HG03432 (cell line): ENCODE data around the gene KSR1.

Experiments used
- ATAC-seq: cut with Tn5 transposase; IDR thresholded peaks from one replicate; pipeline ENCODE4 v1.9.1; 2021; ENCODE audit warnings: mild to moderate bottlenecking, moderate library complexity; ENCODE audit not compliant: unreplicated experiment

Gene KSR1

DNA sequence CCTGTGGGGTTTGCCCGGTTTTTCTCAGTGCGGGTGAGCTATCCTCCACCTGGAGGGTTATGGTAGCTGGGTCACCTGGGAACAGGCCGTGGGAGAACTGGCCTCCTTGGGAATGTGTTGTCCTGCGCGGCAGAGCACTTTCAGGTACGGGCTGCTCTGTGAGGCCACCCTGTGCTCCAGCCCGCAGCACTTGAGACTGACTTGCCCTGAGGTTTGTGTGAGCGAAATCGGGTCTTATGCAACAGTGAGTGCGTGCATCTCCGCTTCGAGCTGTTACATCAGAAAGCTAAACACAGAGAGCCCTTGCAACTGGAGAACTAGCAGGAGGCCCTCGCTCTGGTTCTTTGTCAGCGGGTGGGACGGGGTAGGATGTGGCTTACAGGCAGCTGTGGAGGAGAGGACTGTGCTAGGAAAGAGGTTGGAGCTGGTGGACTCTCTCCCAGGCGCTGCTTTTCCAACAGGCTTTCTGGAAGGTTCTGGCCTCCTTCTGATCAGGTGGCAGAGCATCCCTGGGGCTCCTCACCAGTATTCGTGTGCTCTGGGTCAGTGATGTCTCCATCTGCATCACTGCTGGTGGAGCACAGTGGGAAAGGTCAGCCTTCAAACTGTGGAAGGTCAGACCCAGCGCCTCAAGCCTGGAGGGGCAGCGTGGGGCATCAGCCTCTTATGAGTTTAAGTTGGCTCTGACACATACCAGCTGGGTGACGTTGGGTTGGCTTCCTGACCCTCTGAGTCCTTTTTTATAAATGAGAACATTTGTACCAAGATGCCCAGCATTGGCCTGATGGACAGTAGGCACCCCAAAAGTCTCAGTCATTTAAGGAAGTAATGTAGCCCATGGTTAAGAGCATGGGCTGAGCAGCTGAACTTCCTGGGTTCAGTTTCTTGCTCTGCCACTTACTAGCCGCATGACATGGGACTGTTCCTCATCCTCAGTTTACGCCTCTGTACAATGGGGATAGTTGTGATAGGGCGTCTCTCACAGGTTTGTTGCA is 76.3 kb downstream of the KSR1 start:
- no peak for ATAC-seq

DNA sequence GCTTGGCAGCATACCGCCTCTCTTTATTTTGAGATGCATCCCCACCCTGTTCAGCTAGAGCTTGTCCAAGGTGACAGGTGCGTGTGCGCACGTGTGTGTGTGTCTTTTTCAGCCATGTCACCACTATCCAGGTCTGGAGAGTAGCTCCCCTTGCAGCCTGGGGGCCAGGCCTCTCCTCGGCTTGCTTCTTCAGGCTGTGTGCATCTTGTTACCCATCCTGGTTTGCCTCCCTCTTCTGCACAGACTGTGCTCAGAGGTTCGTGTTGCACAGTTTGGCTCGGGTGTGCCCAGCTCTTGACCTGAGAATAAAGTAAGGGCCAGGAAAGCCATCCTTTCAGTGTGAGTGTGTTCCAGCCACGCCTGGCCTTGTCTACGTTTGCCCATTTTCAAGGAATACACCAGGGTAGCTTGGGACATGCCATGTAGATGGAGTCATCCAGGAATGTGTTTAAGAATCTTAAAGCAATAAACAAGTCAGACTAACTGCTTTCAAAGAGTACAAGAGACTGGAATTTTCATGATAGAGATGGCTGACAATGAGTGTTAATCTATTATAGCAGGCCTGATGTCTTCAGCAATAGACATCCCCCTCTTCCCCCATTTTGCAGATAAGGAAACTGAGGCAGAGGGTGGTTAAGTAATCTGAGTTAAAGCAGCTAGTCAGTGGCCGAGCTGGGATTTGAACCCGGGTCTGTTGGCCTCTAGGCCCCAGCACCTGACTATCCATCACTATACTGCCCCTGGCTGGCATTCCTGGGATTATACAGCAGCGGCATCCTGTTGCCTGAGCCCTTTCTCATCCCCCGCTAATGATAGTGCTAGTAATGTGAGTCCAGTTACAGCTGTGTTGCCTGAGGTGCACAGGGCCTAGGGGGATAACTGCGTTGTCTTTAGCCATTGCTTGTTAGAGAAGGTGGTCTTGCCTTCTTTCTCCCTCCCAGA is 77.9 kb downstream of the KSR1 start:
- no peak for ATAC-seq

DNA sequence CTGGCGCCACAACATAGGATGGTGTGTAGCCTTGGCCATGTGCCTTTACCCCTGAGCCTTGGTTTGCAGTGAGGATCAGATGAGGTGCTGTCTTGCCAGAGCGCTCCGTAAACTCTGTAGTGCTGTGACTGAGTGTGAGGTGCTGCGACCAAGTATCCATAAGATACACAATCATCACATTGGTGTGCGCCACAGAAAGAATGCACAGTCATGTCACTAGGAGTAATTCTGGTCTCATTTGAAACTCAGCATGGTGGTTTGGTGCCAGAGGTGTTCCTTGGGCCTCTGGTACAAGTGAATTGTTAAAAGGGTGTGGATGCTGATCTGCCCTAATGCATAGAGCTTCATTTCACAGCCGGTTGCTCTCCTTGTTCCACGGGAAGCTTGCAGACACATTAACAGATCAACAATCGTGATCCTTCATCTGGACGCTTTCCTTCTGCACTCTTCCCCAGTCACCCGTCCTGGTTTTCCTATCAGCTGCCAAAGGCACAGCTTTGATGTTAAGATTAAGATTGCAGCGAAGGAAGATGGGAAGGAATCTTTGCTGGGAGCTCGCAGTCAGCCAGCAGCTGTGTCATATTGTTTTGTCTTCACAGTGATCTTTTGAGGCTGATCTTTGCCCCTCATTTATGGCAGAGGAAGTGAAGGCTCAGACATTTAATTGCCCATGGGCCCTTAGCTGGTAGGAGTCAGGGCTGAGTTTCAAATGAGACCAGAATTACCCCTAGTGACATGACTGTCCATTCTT is 79.1 kb downstream of the KSR1 start:
- ATAC-seq: no peak

DNA sequence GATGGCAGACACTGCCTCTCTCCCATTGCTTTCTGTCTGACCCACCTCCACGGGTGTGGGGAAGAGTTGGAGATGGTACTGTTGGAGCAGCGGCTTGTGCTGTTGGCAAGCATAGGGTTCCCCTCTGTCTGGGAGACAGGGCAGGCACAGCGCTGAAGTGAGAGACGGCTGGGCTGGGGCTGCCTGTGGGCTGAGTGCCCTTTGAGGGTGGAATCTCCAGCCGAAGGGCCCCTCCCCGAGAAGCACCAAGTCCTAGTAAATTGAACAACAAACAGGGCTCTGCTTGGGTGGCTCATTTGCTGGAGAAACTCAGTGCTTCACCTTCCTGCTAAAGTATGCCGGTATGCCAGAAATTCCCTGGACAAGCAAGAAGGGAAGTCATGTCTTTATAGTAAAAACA is 79.7 kb downstream of the KSR1 start:
- no peak for ATAC-seq

DNA sequence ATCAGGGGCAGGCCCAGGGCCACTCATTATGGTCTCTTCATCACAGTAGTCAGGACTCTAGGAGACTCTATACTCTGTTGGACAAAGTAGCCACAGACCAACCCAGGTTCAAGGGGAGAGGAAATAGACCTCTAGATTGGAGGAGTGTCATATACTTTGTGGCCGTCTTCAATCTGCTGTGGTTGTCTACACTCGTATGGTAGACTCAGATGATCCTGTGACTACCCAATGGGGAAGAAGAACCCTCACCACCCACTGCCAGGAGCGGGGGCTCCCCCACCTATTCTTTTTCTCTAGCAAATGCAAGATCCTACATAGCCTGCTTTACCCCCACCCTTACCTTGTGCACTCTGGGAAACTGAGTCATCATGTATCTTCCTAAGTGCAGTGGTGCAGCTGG is 80.5 kb downstream of the KSR1 start:
- no peak for ATAC-seq

DNA sequence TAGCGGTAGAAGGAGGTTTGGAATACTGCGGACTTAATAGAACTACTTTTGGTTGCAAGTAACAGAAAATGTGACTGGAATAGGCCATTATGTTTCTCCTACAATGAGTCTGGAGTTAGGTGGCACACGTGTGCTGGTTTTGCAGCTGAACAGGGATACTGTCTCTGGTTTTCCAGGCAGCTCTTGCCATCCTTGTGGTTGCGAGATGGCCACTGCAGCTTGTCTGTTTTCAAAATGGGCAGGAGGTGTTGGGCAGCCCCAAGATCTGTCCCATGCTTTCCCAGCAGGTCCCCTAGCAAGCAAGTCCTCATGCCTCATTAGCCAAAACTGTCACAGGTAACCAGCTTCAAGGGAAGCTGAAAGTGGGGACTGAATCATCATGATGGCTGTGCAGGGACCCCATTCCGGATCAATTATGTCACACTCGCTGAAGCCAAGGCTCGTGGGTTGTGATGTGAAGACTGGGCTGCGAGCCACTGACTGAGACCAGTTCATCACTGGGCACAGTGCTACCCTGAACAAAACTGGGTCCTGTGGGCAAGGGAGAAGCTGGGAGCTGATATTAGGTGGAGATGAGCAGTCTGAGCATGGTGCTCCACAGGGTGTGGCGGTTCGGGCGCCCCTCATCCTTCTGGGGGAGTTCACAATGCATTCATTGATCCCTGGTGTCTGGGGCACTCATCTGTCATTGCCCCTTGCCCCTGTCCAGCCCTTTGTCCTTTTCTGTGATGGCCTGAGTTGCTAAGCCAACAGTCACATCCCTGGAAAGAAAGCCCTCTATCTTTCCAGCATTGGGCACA is 82.1 kb downstream of the KSR1 start:
- no peak for ATAC-seq

DNA sequence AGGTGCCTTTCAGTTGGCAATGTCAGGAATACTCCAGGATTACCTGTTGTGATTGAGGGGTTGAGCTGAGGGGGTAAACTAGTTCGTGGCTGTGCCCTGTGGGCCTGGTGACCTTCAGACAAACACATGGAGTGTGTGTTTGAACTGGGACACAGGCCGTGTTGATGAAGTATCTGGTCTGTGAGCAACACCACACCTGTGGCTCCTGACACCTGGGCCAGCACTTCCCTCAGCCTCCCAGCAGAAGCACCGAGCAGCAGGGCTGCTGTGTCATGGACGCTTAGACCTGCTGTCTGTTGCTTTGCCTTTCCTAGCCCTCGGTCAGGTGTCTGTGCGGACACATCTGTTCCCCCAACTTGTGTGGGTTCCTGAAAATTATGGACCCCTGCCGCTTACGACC is 82.9 kb downstream of the KSR1 start:
- no peak for ATAC-seq

DNA sequence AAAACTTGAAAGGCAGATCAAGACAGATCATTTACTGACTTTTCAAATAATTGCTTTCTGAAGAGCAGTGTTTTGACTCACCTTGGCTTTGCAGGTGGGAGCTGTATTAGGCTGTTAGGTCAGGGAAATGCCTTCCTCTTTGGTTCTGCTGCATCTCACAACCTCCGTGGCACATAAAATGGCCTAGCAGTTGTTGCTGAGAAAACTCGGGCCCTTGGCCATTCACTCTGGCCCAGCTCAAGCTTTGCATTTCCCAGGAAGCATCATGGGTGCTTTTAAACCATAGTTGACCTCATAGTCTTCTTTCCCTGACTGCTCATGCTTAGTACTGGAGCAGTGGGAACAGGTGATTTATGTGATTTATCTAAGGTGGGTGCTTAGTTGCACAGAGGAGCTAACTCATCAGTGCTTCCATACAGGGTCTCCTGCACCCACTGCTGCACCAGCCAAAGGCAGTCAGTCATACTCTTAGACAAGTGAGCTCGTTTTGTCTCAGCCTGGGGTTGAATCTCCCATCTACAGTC is 83.6 kb downstream of the KSR1 start:
- no peak for ATAC-seq

DNA sequence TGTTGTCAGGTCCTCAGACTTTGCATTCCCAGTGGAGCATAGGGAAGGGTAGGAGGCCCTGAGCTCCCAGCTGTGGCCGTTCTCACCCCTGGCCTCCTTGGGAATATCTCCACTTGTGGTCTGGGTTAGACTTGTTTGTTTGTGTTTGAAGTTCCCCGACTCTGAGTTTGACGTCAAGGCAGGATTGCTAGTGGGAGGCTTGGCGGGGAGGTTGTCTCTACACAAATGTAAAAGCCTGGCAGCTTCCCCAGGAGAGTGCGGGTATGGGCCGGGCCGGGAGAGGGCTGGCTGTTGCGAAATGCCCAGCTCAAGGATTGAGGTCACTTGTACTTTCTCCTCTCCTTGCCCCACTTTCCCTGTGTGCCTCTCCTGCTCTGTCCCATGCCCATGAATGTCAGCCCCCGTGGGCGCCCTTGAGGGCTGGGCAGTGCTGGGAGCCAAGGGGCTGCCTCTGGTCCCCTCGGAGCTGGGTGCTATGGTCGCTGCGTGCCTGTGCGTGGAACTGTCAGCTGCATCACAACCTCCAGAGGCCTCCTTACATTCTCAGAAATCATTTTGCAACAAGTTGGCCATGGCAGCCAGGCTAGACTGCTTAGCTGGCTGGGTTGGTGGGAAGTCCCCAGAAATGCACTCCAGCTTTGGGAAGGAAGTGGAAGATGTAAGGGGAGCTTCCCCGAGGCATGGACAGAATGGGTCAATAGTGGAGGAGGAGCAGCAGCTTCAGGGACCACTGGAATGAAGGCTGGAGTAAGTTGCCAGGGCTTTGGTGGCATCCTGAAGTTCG is 84.3 kb downstream of the KSR1 start:
- ATAC-seq: no peak

DNA sequence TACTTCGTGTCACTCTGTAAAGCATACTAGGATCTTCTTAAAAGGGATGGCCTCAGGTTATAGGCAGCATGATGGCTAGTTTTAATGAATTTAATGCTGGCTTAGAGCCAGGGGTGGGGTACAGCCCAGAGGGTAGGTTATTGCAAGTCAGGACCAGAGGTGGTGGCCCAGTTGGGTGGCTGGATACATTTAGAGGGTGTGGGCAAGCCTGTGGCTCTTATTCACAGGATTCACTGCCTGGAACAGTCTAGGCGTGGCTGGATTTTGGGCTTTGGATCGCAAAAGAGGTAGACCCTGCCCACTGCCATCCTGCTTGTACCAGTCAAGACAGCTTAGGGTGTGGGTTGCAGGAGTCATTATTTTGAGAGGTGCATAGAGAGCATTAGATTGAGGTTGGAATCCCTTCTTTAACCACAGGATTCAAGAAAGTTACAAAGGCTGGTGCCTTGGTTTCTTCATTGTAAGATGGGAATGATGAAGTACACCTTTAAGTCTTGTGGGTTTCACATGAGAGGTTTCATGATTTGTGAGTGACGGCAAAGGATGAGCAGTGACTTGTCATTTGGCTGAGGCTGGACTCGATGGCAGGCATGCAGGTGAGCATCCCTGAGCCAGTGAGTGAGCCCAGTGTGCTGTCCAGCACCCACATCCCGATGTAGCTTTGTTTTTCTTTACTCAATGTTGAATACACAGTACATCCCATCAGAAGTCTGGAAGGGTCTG is 85.2 kb downstream of the KSR1 start:
- no peak for ATAC-seq

DNA sequence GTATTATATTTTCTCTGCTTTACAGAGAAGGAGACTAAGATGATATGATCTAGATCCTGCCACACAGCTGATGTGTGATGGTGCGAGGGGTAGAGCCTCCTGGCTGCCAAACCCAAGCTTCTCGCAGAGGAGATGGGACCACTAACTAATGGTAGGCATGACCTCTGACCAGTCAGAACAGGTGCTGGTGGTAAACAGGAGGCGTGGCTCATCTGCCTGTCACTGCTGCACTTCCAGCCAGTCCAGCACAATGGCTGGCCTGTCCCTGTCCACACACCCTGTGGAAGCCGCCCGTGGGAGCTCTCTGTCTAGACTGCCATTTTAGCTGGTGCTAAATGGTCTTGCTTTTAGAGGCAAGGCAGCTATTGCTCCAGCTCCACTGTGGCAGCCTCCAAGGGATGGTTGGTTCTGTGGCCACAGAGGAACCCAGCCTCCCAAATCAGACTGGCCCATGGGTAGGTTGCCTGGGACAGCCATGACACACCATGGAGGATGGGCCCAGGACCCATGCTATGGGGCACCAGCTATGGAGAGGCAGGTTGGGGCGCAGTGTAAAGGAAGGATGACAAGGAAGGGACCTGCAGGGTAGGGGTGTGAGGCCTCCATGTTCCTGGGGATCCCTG is 86.7 kb downstream of the KSR1 start:
- no peak for ATAC-seq

DNA sequence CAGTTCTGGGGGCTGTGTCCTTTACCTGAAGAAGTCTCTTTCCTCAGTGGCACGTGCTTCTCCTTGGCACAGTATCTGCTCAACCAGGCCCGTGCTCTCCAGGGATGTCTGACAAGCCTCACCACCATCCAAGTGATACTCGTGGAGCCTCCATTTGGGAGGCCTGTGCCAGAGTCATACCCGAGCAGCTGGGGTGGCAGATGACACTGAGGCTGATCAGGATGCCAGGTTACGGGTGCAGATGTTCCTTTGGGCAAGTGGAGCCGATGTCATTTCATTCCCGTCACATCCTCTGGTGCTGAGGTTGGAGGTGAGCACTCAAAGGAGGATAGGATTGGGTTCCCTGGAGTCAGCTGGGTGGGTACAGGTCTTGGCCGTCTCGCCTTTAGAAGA is 87.2 kb downstream of the KSR1 start:
- ATAC-seq: no peak

DNA sequence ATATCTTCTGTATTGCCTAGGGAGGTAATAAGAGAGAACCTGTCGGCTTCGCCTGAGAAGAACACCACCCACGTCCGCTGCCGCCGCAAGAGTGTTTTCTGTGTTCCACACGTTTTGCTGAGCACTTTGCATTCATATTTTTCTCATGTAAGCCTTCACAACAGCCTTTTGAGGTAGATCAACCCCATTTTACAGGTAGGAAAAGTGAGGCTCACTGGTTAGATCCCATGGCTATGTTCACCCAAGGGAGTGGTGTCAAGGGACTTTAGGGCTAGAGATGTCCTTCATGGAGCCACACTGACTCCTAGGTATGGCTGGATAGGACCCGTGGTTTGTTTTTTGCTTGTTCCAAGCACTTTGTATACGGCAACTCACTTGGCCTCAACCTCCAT is 87.7 kb downstream of the KSR1 start:
- no peak for ATAC-seq

DNA sequence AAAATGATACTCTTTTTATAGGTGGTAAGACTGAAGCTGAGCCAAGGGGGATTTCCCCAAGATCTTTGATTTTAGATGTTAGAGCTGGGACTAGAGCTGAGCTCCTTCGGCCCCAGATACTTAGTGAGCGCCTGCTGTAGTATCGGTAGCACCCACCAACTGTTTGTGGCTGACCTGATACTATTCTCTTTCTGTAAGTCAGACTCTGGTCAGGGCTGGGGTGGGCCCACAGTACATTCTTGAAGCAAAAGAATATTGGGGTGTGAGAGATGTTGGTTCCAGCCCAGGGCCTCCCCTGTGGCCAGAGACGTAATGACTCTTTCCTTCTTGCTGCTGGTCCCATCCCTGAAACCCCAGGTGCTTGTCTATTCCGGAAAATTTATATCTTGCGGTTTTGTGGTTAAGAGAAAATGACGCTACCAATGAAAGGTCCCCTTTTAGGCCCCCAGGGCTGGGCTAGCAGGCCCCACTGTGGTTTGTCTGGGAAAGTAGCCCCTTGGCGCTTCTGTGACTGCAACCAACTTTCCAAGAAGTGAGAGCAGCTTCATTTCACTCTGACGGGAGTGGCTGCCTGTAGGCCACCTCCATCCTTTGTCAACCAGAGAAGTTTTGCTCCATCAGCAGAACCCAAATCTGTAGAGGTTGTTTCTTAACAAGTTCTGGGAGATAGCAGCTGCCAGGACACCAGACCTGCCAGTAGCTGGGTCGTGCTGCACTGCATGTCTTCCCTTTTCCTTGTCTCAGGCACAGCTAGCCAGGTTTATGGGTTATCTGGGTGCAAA is 88.3 kb downstream of the KSR1 start:
- ATAC-seq: peak; percentile 83

DNA sequence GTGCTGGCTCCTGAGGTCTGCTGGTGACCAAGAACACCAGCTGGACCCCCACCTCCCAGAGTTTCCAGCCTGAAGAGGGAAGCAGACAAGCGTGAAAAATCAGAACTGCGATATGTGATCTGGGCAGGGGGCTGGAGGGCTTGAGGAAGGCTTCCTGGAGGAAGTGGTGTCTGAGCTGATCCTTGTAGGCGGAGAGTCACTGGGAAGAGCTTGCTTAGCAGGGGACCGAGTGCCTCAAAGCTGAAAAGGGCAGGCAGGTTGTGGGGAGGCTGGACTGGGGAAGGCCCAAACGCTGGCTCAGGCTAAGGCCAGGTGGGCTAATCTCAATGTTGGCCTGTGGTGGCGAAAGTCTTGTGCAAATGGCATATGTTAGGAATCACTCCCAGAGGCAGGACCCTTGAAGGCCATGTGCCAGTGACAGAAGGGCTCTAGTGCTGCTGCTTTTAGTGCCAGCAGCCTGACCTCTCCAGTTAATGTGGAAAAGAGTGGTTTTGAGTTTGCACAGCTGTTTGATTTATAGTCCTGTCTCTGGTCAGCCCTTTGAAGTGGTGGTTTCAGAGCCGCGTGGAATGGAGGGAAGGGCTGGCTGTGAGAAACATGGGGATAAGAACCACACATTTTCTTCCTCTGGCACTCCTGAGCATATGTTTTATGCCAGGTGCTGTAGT is 89.4 kb downstream of the KSR1 start:
- ATAC-seq: no peak

DNA sequence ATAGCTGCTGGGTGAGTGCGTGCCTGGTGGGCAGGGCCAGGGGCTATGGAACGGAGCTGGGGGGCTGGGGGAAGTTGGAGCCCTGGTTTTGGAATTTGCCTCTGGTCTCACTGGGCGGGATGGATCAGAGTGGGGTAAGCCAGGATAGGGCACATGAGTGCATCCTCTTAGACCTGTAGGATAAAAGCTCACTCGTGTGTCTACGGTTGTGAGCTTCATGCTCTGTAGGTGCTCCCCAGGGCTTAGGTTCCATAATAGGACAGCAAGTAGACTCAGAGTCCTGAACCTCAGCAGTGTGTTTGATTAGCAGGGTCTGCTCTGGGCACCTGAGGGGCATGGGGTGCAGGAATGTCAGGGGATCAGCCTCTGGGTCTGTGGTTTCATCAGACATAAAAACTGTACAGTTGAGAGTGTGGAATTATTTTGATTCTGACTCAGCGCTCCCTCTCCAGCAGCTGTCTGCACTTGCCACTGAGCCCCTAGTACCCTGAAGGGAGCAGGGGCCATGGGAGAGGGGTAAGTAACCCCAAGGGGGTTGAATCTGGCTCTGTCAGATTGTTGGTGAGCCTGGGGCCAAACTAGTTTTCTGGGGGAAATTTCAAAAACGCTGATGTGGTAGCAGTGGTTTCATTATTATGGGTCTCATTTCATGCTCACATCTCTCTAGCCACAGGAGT is 90.5 kb downstream of the KSR1 start:
- peak; percentile 39 for ATAC-seq
